ENCODE data around the gene OSBP2.

OSBP2 gene, protein sequence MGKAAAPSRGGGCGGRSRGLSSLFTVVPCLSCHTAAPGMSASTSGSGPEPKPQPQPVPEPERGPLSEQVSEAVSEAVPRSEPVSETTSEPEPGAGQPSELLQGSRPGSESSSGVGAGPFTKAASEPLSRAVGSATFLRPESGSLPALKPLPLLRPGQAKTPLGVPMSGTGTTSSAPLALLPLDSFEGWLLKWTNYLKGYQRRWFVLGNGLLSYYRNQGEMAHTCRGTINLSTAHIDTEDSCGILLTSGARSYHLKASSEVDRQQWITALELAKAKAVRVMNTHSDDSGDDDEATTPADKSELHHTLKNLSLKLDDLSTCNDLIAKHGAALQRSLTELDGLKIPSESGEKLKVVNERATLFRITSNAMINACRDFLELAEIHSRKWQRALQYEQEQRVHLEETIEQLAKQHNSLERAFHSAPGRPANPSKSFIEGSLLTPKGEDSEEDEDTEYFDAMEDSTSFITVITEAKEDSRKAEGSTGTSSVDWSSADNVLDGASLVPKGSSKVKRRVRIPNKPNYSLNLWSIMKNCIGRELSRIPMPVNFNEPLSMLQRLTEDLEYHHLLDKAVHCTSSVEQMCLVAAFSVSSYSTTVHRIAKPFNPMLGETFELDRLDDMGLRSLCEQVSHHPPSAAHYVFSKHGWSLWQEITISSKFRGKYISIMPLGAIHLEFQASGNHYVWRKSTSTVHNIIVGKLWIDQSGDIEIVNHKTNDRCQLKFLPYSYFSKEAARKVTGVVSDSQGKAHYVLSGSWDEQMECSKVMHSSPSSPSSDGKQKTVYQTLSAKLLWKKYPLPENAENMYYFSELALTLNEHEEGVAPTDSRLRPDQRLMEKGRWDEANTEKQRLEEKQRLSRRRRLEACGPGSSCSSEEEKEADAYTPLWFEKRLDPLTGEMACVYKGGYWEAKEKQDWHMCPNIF

DNA sequence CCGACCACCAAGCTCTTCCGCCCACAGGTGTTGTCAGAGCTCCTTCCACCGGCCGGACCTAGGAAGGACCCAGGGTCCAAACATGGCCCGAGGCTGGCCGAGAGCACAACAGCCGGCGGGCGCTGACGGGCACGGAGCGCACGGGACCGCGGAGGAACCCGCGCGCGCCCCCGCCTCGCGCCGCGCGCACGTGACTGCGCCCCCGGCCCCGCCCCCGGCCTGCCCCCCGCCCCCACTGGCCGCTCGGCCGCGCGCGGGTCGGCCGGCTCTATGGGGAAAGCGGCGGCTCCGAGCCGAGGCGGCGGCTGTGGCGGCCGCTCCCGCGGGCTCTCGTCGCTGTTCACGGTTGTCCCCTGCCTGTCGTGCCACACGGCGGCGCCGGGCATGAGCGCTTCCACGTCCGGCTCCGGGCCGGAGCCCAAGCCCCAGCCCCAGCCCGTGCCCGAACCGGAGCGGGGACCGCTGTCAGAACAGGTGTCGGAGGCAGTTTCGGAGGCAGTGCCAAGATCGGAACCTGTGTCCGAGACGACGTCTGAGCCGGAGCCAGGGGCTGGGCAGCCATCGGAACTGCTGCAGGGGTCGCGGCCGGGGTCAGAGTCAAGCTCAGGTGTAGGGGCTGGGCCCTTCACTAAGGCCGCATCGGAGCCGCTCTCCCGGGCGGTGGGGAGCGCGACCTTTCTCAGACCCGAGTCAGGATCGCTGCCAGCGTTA is at the start of gene OSBP2:
Gene OSBP2, plus strand, starts transcription at position 235 of the 711 bp plus-strand sequence. Its CDS starts 36 bp downstream, at position 271.
- no peak for DNase-seq (ENCODE audit: low spot score)

- no peak for DNase-seq (ENCODE audit: low spot score)
These were observed 48.0 kb upstream of the OSBP2 start for GRCh38 chr22:30646518-30647160.

- DNase-seq (ENCODE audit: low spot score), result no peak
These were observed 47.1 kb upstream of the OSBP2 start for GRCh38 chr22:30647536-30647935.

DNA sequence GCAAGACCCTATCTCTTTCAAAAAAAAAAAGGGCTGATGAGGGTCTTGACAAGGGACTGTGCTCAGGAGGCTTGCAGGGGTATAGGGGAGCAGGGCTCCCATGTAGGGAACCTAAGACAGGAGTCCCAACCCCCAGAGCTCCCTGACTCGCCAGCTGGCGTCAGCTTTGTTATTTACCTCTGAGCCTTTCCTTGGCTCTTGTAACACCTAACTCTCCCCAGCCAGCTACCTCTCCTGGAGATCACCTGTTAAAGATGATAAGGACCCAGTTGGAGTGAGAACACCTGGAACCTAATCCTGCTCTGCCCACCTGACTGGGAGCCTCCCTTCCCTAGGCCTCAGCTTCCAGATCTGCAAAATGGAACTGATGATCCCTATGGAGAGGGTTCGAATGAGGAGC is 45.8 kb upstream of the OSBP2 start:
- no peak for DNase-seq (ENCODE audit: low spot score)

DNA sequence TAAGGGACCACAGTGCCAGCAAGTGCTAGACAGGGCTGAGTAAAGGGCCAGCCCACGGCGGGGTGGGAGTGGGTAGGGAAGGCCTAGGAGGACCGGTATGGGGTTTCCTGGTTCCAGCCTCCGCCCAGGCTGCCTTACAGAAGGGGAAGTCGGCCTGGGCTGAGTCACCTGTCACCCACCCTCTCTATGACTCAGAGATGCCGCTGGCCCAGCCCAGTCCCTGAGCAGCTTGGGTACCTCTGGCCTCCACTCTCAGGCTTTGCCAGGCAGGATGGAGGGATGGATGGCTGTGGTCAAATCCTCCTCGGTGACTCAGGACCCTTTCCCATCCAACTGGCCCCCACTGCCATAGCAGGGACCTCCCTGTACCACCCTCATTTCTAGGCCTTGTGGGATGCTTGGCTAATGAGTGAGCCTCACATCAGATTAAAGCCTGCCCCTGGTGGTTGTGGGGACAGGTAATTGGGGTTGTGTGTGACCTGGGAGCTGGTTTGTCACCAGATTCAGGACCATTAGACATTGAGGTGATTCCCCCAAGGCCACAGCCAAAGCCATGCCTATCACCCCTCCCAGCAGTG is 45.2 kb upstream of the OSBP2 start:
- peak; percentile 21 for DNase-seq (ENCODE audit: low spot score)

- no peak for DNase-seq (ENCODE audit: low spot score)
These were observed 44.1 kb upstream of the OSBP2 start for GRCh38 chr22:30650508-30651116.

GRCh38 chr22:30652852-30653251 is 41.8 kb upstream of the OSBP2 start:
- no peak for DNase-seq (ENCODE audit: low spot score)

- no peak for DNase-seq (ENCODE audit: low spot score)
These were observed 40.3 kb upstream of the OSBP2 start for GRCh38 chr22:30654361-30654760.

DNA sequence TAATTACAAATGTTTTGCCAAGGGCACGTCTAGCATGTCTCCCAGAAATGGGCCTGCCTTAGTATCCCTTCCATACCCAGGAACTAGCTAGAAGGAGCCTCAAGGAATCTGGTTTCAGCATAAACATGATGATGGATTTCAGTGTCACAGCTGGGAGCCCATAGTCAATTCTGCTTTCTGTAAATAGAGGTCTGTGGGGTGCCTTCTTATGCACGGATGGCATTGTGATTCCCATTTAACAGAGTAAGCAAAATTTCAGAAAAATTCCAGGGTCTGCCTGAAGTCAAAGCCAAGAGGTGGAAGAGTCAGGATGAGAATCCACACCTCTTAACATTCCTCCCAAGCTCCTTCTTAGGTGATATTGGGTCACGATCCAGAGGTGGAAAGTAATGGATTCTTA is 39.1 kb upstream of the OSBP2 start:
- DNase-seq (ENCODE audit: low spot score), result no peak

DNA sequence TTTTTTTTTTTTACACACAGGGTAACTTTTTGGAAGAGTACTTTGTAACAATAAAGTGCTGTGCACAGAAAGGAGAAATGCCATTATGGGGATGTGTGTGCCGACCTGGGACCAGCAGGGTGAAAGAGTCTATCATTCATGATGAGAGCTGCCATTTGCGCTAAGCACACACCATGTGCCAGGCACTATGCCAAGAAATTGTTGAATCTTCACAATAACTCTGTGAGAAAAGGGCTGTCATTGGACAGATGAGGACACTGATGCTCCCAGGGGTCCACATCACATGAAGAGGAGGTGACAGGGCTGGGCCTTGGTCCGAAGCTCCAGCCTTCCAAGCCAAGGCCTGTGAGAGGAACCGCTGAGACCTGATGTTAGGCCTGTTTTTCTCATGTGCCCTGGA is 32.6 kb upstream of the OSBP2 start:
- DNase-seq (ENCODE audit: low spot score), result no peak

DNA sequence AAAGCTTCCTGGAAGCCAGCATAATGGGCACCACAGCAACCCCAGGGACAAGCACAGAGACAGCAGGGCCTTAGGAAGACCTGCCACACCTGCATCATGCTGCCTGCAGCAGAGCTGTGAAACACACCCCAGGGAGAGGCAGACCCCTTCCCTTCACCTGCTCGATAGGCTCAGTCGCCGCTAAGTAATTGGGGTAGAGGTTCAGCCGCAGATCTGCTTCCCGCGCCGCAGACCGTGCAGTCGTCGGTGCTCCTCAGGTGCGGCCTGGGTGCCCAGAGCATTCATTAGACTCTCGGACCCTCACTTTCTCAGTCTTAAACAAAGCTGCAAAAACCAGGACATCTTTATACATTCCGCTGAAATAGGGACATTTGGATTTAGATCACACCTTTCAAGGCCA is 29.9 kb upstream of the OSBP2 start:
- no peak for DNase-seq (ENCODE audit: low spot score)

GRCh38 chr22:30665266-30665665 is 29.4 kb upstream of the OSBP2 start:
- DNase-seq (ENCODE audit: low spot score), result no peak

DNA sequence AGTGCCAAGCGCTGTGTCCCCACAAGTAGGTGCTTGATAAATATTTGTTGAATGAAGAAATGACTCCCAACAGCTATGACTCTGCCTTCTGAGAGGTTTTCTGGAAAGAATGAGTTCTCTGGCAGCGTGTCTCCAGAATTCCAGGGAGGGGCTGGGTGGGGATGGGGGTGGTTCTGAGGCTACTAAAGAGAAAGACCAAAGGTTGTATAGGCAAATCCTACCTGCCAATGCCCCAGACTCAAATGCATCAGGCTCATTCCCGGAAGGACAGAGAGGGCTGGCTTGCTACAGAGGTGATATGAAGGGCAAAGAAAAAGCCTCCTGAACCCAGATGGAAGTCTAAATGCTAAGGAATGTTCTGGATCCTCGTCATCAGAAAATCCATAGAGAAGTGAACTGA is 28.9 kb upstream of the OSBP2 start:
- DNase-seq (ENCODE audit: low spot score), result no peak

- no peak for DNase-seq (ENCODE audit: low spot score)
These were observed 27.6 kb upstream of the OSBP2 start for GRCh38 chr22:30667107-30667493.

DNA sequence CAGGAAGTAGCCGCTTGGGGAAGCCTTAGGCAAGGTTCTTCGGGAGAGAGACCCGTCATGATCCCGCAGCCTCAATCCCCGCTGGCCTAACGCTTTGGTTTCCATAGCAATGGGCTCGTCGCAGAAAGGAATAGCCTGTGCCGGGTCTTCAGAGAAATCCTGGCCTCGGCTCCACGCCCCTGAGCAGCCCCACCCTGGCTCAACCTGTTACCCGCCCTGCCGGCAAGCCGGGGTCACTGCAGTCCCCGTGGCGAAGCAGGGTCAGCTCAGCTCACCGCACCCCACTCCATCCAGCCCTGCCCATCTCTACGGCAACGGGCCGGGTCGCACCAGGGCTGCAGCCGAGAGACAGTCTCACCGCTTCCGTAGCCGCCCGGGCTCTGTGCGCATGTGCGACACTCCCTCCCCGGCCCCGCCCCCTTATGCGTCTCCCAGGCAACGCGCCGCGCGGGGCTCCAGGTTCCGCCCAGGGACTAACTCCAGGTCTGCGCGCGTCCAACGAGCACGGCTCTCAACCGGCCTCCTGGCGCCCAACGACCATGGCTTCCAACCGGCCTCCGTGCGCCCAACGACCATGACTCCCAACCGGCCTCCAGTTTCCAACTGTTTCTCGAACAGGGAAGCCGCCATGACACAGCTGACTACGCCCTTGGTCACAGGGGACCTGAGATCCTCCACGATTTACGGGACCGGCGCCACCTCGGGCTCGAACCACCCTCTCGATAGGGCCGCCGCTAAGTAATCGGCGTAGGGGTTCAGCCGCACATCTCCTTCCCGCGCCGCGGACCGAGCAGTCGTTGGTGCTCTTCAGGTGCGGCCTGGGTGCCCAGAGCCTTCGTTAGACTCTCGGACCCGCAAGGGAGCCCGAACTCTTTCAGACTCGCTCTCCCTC is 26.9 kb upstream of the OSBP2 start, which contains the start of gene DUSP18:
Gene DUSP18, minus strand, starts transcription at position 382 of the 892 bp plus-strand sequence. CDS start 3,872 bp downstream, outside the sequence.
- DNase-seq (ENCODE audit: low spot score), result peak; percentile 96

DNA sequence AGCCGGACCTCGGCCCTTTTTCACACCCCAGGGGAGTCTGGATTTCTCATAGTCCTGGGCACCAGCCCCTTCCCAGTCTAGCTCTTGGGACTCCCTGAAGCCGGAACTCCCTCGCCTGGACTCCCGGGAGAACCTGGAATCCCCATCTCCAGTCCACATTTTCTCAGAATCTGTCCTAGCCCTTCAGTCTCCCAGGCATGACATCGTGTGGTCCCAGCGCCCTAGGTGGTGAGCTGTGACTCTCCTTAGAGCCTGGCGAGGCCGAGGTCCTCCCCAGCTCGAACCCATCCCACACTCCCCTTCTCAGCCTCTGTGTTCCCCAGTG is 26.3 kb upstream of the OSBP2 start:
- DNase-seq (ENCODE audit: low spot score), result no peak

DNA sequence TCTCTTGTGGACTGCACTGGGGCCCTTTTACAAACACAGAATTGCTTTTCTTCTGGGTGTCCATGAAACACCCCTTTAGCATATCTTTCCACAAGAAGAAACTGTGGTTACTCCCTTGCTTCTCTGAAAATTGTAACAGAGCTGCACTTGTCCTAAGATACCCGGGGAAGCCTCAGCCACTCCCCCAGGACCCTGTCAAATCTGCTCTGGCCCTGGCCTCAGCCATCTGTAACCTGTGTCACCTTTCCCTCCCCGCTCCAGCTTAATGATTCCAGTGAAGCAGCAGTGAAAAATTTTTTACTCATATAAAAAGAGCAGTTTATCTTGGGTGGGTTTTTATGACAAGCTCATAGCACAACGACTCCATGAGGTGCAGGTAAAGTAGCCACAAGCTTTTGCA is 23.6 kb upstream of the OSBP2 start:
- no peak for DNase-seq (ENCODE audit: low spot score)

- peak; percentile 29 for DNase-seq (ENCODE audit: low spot score)
These were observed 21.5 kb upstream of the OSBP2 start for GRCh38 chr22:30673136-30673535.

- no peak for DNase-seq (ENCODE audit: low spot score)
These were observed 20.2 kb upstream of the OSBP2 start for GRCh38 chr22:30674482-30674881.

DNA sequence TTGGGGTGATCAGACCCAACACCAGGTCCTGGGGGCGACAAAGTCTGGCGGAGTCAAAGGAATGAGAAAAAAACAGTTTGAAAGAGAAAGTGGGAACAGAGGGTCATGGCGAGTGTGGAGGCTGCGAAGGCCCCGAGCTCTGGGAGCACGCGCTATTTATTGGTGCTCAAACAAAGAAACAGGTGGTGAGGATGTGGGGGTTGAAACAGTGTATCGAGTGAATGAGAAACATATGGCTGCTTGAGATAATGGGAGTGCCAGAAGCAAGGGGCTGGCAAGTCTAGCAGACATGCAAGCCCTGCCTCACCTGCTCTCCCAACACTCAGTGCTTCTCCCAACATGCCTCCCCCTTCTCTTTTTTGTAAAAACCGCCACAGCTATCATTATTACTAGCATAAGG is 19.2 kb upstream of the OSBP2 start:
- no peak for DNase-seq (ENCODE audit: low spot score)
